Measurements from ENCODE around the gene ORMDL2.

DNA sequence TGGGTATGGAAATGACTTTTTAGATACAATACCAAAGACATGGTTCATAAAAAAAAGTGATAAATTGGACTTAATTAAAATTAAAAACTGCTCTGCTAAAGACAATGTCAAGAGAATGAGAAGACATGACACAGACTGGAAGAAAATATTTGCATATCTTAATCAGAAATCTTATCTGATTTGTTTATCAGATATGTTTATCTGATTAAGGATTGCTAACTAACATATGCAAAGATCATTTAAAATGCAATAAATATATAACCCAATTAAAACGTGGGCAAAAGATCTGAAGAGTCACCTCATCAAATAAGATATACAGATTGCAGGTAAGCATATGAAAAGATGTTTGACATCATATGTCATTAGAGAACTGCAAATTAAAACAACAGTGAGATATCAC lies 34.9 kb downstream of the ORMDL2 start:
- TF ChIP-seq, protein P1, sequence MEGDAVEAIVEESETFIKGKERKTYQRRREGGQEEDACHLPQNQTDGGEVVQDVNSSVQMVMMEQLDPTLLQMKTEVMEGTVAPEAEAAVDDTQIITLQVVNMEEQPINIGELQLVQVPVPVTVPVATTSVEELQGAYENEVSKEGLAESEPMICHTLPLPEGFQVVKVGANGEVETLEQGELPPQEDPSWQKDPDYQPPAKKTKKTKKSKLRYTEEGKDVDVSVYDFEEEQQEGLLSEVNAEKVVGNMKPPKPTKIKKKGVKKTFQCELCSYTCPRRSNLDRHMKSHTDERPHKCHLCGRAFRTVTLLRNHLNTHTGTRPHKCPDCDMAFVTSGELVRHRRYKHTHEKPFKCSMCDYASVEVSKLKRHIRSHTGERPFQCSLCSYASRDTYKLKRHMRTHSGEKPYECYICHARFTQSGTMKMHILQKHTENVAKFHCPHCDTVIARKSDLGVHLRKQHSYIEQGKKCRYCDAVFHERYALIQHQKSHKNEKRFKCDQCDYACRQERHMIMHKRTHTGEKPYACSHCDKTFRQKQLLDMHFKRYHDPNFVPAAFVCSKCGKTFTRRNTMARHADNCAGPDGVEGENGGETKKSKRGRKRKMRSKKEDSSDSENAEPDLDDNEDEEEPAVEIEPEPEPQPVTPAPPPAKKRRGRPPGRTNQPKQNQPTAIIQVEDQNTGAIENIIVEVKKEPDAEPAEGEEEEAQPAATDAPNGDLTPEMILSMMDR (IDR thresholded peaks at IDR 0.05) = no peak
- no peak for TF ChIP-seq POLR2A (IDR thresholded peaks at IDR 0.05)

All from heart left ventricle (tissue), 13 donors.